Fibroblast of peridontal ligament (primary cell): ENCODE measurements around the gene ADAMTS2.
"Not testable (repeated sequence)": the region's sequence is repeated elsewhere in the genome, so short reads cannot be mapped to it uniquely, and the experiment has no call there.

Experiments
- DNase-seq: peaks from one replicate; pipeline ENCODE4 v3.0.0-alpha.2; 2010; ENCODE audit errors: extremely low read depth

Gene ADAMTS2

DNA sequence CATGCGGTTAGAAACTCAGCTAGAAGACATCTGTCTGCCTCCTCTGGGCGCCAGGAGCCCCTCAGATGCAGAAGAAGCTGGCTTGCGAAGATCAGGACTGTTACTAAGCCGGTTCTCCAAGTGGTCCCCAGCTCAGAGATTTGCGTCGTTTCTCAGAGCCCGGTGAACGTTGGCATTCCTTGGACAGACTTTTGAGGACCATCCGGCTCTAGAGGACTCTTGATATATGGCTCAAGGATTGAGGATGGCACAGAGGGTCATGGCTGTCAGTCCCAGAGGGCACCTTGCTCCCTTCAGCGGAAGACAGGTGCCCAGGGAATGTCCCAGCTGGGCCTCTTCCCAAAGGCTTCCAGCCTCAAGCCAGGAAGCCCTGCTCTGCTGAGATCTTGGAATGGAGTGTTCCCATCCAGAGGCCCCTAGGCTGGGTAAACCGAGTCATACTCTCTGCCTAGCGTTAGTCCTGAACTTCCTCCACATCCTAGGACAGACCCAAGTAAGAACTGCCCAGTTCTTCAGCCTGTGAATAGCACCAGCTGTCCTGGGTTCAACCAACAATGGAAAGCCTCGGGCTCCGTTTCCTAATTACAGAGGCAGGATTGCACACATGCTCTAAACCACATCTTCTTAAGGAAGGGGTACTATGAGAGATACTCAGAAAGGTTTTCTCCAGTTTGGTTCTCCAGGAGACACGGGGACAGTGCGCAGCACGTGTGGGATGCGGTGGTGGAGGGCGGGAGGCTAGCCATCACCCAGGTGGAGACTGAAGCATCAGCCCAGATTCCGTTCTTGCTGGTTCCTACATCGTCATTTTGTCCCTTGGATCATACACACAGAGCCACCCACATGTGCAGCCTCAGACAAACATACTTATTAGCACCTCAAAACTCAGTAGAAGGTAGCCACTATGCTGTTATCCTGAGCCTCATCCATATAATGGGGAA, 233.7 kb downstream of the ADAMTS2 start:
- DNase-seq: no peak

DNA sequence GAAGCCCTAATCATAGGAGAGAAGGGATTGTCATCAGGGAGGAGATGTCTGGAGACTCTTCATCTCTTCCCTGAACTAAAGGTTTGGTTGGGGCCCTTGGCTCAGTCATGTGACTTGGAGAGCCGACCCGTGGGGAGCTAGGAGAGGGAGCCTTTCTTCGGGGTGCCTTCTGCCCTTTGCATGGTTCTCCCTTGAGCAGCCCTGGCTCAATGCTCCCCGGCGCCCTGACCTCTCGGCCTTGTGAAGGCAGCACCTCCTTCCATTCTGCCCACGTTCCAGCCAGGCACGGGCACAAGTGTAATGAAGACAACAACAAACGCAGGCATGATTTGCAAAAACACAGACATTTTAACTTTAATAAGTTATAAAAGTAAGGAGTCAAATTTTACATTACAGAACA, 234.7 kb downstream of the ADAMTS2 start:
- DNase-seq: no peak

DNA sequence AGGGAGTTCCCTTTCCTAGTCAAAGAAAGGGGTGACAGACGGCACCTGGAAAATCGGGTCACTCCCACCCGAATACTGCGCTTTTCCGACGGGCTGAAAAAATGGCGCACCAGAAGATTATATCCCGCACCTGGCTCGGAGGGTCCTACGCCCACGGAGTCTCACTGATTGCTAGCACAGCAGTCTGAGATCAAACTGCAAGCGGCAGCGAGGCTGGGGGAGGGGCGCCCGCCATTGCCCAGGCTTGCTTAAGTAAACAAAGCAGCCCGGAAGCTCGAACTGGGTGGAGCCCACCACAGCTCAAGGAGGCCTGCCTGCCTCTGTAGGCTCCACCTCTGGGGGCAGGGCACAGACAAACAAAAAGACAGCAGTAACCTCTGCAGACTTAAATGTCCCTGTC, 244.0 kb downstream of the ADAMTS2 start:
- not testable (repeated sequence) for DNase-seq

DNA sequence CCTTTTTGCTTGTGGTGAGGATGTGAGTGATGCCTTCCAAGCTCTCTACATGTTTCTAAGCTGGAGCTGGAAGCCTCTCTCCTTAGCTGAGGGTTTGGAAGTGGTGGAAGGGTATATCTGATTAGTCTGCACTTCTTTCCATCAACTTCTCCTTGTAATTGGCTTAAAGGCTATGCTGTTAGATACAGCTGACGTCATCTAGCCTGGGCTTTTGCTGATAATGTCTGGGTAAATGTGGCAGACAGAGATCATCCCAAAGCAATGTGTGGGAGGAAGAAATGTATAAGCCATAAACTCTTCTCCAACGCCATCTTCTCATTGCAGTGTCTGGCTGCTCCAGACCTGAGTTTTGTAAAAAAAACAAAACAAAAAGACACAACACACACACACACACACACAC, 255.8 kb downstream of the ADAMTS2 start:
- DNase-seq: no peak

- DNase-seq: no peak
Observed at GRCh38 chr5:179080724-179081123, 264.5 kb downstream of the ADAMTS2 start.

DNA sequence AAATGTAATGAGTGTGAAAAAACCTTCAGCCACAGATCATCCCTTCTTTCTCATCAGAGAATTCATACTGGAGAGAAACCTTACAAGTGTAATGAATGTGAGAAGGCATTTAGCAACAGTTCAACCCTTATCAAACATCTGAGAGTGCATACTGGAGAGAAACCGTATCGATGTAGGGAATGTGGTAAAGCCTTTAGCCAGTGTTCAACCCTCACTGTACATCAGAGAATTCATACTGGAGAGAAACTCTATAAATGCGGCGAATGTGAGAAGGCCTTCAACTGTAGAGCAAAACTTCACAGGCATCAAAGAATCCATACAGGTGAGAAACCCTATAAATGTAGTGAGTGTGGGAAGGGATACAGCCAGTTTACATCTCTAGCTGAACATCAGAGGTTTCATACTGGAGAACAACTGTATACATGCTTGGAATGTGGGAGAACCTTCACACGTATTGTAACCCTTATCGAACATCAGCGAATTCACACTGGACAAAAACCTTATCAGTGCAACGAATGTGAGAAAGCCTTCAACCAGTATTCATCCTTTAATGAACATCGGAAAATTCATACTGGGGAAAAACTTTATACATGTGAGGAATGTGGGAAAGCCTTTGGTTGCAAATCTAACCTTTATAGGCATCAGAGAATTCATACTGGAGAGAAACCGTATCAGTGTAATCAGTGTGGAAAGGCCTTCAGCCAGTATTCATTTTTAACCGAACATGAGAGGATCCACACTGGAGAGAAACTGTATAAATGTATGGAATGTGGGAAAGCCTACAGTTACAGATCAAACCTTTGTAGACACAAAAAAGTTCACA, 265.9 kb downstream of the ADAMTS2 start:
- no peak for DNase-seq

DNA sequence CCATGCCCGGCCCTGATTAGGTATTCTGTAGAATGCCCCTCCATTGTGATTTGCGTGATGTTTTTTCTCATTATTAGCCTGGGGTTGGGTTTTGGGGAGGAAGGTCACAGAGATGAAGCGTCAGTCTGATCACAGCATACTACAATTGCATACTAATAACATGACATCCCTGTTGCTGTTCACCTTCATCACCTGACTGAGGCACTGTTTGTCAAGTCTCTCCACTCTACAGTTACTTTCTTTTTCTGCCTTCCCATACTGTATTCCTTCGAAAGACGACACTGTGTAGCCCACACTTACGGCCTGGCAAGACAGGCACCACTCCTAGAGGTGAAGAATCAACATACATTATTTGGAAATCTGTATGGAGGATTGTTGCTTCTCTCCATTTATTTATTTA, 279.6 kb downstream of the ADAMTS2 start:
- DNase-seq: no peak

GRCh38 chr5:179061025-179061424, 284.2 kb downstream of the ADAMTS2 start:
- no peak for DNase-seq
